Neuronal stem cell (in vitro differentiated cells): ENCODE measurements around the gene CDK1.

Experiments
- DNase-seq: peaks from one replicate; pipeline ENCODE4 v3.0.0-alpha.2; 2013; ENCODE audit warnings: low spot score
- H2AFZ ChIP-seq: one replicate; pipeline ENCODE4 v1.6.1; 2013; ENCODE audit warnings: mild to moderate bottlenecking, low read length, inconsistent platforms
- H2AK5ac ChIP-seq: 2 replicates; pipeline ENCODE4 v1.6.1; 2013; ENCODE audit warnings: low read depth, mild to moderate bottlenecking, inconsistent platforms, low read length, moderate library complexity, mixed read lengths
- H2BK120ac ChIP-seq: 2 replicates; pipeline ENCODE4 v1.6.1; 2013; ENCODE audit warnings: low read depth, mild to moderate bottlenecking, inconsistent platforms, low read length, moderate library complexity, mixed read lengths
- H2BK12ac ChIP-seq: one replicate; pipeline ENCODE4 v1.6.1; 2013; ENCODE audit warnings: low read length, inconsistent platforms
- H2BK15ac ChIP-seq: 2 replicates; pipeline ENCODE4 v1.6.1; 2013; ENCODE audit warnings: mild to moderate bottlenecking, low read length, inconsistent platforms, mixed read lengths
- H2BK5ac ChIP-seq: one replicate; pipeline ENCODE4 v1.6.1; 2013; ENCODE audit warnings: inconsistent platforms, mild to moderate bottlenecking, low read length, moderate library complexity
- H3K14ac ChIP-seq: one replicate; pipeline ENCODE4 v1.6.1; 2013; ENCODE audit warnings: low read length, inconsistent platforms
- H3K18ac ChIP-seq: 2 replicates; pipeline ENCODE4 v1.6.1; 2013; ENCODE audit warnings: low read length, inconsistent platforms
- H3K23ac ChIP-seq: 2 replicates; pipeline ENCODE4 v1.6.1; 2013; ENCODE audit warnings: low read depth, mild to moderate bottlenecking, mixed read lengths, low read length, inconsistent platforms; ENCODE audit not compliant: poor library complexity
- H3K27ac ChIP-seq: replicated peaks from 3 replicates; pipeline ENCODE4 v1.5.1; 2013; ENCODE audit warnings: low read length, inconsistent platforms
- H3K27me3 ChIP-seq, 3 experiments: 2 replicates each; pipeline ENCODE4 v1.6.1; 2013; ENCODE audit warnings: low read length in 3 of 3, mild to moderate bottlenecking in 2 of 3, inconsistent platforms in 1 of 3, low read depth in 1 of 3, mixed read lengths in 1 of 3, moderate library complexity in 1 of 3; ENCODE audit not compliant: control insufficient read depth in 3 of 3, insufficient read depth in 3 of 3
- H3K36me3 ChIP-seq, 2 donors: replicated peaks in 1 of 2; 2 replicates each; pipeline ENCODE4 v1.6.1; 2013; ENCODE audit warnings: low read length in 2 of 2; ENCODE audit not compliant: control insufficient read depth in 2 of 2, insufficient read depth in 2 of 2
- H3K4ac ChIP-seq: 2 replicates; pipeline ENCODE4 v1.6.1; 2013; ENCODE audit warnings: inconsistent platforms, mild to moderate bottlenecking, low read length, moderate library complexity
- H3K4me1 ChIP-seq, 2 donors: 1 replicate in 1 of 2; 2 replicates in 1 of 2; pipeline ENCODE4 v1.6.1; 2013; ENCODE audit warnings: low read length in 2 of 2, low read depth in 1 of 2; ENCODE audit not compliant: control insufficient read depth in 2 of 2, insufficient read depth in 1 of 2
- H3K4me2 ChIP-seq: one replicate; pipeline ENCODE4 v1.6.1; 2013; ENCODE audit warnings: mild to moderate bottlenecking, low read length, inconsistent platforms; ENCODE audit not compliant: insufficient read depth, poor library complexity, severe bottlenecking
- H3K4me3 ChIP-seq, 2 donors: 2 replicates each; pipeline ENCODE4 v1.5.1; 2013; ENCODE audit warnings: low read length in 2 of 2, mild to moderate bottlenecking in 2 of 2, inconsistent platforms in 1 of 2, moderate library complexity in 1 of 2
- H3K79me1 ChIP-seq: one replicate; pipeline ENCODE4 v1.6.1; 2013; ENCODE audit warnings: low read depth, mild to moderate bottlenecking, inconsistent platforms, low read length, moderate library complexity
- H3K9ac ChIP-seq: one replicate; pipeline ENCODE4 v1.6.1; 2013; ENCODE audit warnings: mild to moderate bottlenecking, low read depth, low read length, inconsistent platforms; ENCODE audit not compliant: poor library complexity
- H3K9me3 ChIP-seq, 2 donors: replicated peaks in 1 of 2; 2 replicates each; pipeline versions ENCODE3 to v1.6.1; 2013; ENCODE audit warnings: low read length in 2 of 2, mild to moderate bottlenecking in 2 of 2, inconsistent platforms in 1 of 2, low read depth in 1 of 2, mixed read lengths in 1 of 2, moderate library complexity in 1 of 2; ENCODE audit not compliant: control insufficient read depth in 2 of 2, insufficient read depth in 1 of 2
- H4K8ac ChIP-seq: one replicate; pipeline ENCODE4 v1.6.1; 2013; ENCODE audit warnings: low read depth, mild to moderate bottlenecking, inconsistent platforms, low read length, moderate library complexity
- H4K91ac ChIP-seq: one replicate; pipeline ENCODE4 v1.6.1; 2013; ENCODE audit warnings: low read length, low read depth, mild to moderate bottlenecking, inconsistent platforms; ENCODE audit not compliant: poor library complexity
- WGBS, 2 donors: extraction: QIAGEN DNeasy Blood & Tissue Kit; methylation state at CpG; one replicate each; pipeline ENCODE4 v1.1.7; 2013; ENCODE audit warnings: missing lambda C conversion rate in 2 of 2, mixed read lengths in 1 of 2; ENCODE audit not compliant: insufficient read length in 2 of 2, insufficient replicate concordance in 1 of 2; ENCODE audit errors: extremely low coverage in 2 of 2; 5-methylcytosine and 5-hydroxymethylcytosine counted together

Gene CDK1

DNA sequence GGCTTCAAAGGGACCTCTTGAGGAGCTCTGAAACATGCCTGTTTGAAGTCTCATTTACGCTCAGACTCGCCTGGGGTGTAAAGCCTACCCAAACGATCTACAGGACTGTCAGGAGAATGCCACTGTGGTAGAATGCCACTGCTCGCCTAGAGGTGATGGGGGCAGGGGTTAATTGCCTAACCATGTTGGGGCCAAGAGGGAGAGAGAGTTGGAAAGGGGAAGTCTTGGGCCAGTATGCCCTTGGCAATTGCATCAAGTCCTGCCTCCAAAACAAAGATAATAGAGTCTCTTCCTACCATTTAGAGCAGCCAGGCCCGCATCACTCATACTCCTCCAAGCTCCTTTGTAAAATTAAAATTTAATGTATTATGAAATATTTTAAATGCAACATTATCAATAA, 25.2 kb downstream of the CDK1 start:
- Histone ChIP-seq H3K27ac (no peak overlapping the region), H2BK5ac (no peak overlapping the region), H3K79me1 (no peaks in the 10 kb centered on the region), H3K9me3 (no peaks in the 10 kb centered on the region), H3K4me1 (peaks cover 1 to 9% of the 10 kb centered on the region in 2 donors), H3K18ac (no peak overlapping the region), H2AK5ac (no peak overlapping the region), H3K4me3 (no peak overlapping the region), H3K4ac (no peak overlapping the region), H4K91ac (no peak overlapping the region), H4K8ac (no peak overlapping the region), H3K14ac (no peak overlapping the region), H2BK12ac (no peak overlapping the region), H2AFZ (no peak overlapping the region), H3K23ac (no peak overlapping the region), H2BK15ac (no peak overlapping the region), H3K9ac (no peak overlapping the region), H2BK120ac (no peak overlapping the region), H3K4me2 (no peak overlapping the region), H3K27me3 (no peaks in the 10 kb centered on the region), H3K36me3 (peaks cover 0 to 4% of the 10 kb centered on the region in 2 donors)
- DNase-seq: no peak
- no CpG with 5 or more reads among the region's 5 CpGs for WGBS, 2 donors

- no peak overlapping the region for H2AK5ac ChIP-seq
- H3K4ac ChIP-seq: no peak overlapping the region
- no peak overlapping the region for H2AFZ ChIP-seq
- H3K4me1 ChIP-seq: peaks cover 1 to 9% of the 10 kb centered on the region in 2 donors
- no peak overlapping the region for H3K9ac ChIP-seq
- no peaks in the 10 kb centered on the region for H3K79me1 ChIP-seq
- no peak overlapping the region for H3K4me2 ChIP-seq
- no peak for DNase-seq
- no peak overlapping the region for H2BK120ac ChIP-seq
- H3K23ac ChIP-seq: no peak overlapping the region
- no peak overlapping the region for H2BK15ac ChIP-seq
- H4K91ac ChIP-seq: no peak overlapping the region
- no peak overlapping the region for H3K18ac ChIP-seq
- H2BK12ac ChIP-seq: no peak overlapping the region
- WGBS, 2 donors: no CpG with 5 or more reads among the region's 1 CpG
- no peak overlapping the region for H3K27ac ChIP-seq
- no peaks in the 10 kb centered on the region for H3K9me3 ChIP-seq
- H3K14ac ChIP-seq: no peak overlapping the region
- H4K8ac ChIP-seq: no peak overlapping the region
- no peak overlapping the region for H3K4me3 ChIP-seq
- H2BK5ac ChIP-seq: no peak overlapping the region
- no peaks in the 10 kb centered on the region for H3K36me3 ChIP-seq
- no peaks in the 10 kb centered on the region for H3K27me3 ChIP-seq
Observed at GRCh38 chr10:60803865-60804264, 25.6 kb downstream of the CDK1 start.

- no peak overlapping the region for H2BK12ac ChIP-seq
- H2BK120ac ChIP-seq: no peak overlapping the region
- H3K27ac ChIP-seq: no peak overlapping the region
- H2BK5ac ChIP-seq: no peak overlapping the region
- H3K27me3 ChIP-seq: peaks cover 0 to 2% (median 0%) of the 10 kb centered on the region in 3 experiments
- H3K9me3 ChIP-seq: no peaks in the 10 kb centered on the region
- H3K4me3 ChIP-seq: no peak overlapping the region
- no peak overlapping the region for H2AFZ ChIP-seq
- no CpG with 5 or more reads among the region's 4 CpGs for WGBS, 2 donors
- H3K79me1 ChIP-seq: no peaks in the 10 kb centered on the region
- no peak overlapping the region for H3K18ac ChIP-seq
- peaks cover 0 to 1% of the 10 kb centered on the region in 2 donors for H3K36me3 ChIP-seq
- H2BK15ac ChIP-seq: no peak overlapping the region
- H2AK5ac ChIP-seq: no peak overlapping the region
- no peak overlapping the region for H3K4me2 ChIP-seq
- no peak overlapping the region for H4K91ac ChIP-seq
- no peak overlapping the region for H3K14ac ChIP-seq
- no peak overlapping the region for H3K23ac ChIP-seq
- DNase-seq: no peak
- H3K4me1 ChIP-seq: peaks cover 1 to 9% of the 10 kb centered on the region in 2 donors
- H3K9ac ChIP-seq: no peak overlapping the region
- no peak overlapping the region for H3K4ac ChIP-seq
- no peak overlapping the region for H4K8ac ChIP-seq
Observed at GRCh38 chr10:60806921-60807320, 28.6 kb downstream of the CDK1 start.

DNA sequence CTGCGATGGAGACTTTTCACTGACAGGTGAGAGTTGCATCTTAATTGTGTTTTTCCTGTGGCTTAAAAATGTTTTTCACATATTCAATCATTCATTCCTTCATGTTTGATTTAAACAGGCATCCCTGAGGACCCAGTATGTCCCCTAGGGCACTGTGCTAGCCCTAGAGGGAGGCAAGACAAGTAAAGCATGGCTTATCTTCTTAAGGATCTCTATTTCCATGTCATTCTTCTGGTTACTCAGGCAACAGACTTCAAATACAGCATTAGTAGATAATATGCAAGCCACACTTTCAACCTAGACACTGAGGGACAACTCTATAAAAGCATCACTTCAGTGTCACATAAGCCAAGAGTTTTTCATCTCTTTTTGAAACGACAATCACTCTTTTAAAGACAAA, 29.2 kb downstream of the CDK1 start:
- Histone ChIP-seq H3K27ac (no peak overlapping the region), H2BK120ac (no peak overlapping the region), H4K91ac (no peak overlapping the region), H2BK5ac (no peak overlapping the region), H3K79me1 (no peaks in the 10 kb centered on the region), H3K4me2 (no peak overlapping the region), H3K23ac (no peak overlapping the region), H2AFZ (no peak overlapping the region), H3K36me3 (peaks cover 0 to 1% of the 10 kb centered on the region in 2 donors), H2BK15ac (no peak overlapping the region), H3K9ac (no peak overlapping the region), H3K9me3 (no peaks in the 10 kb centered on the region), H3K4me3 (no peak overlapping the region), H4K8ac (no peak overlapping the region), H3K4me1 (peaks cover 1 to 9% of the 10 kb centered on the region in 2 donors), H3K14ac (no peak overlapping the region), H3K27me3 (peaks cover 0 to 2% (median 0%) of the 10 kb centered on the region in 3 experiments), H2AK5ac (no peak overlapping the region), H3K4ac (no peak overlapping the region), H3K18ac (no peak overlapping the region), H2BK12ac (no peak overlapping the region)
- DNase-seq: no peak
- no CpG with 5 or more reads among the region's 2 CpGs for WGBS, 2 donors
